ENCODE data around the gene ZNHIT3. TPM values are rescaled to one million over a fixed set of nuclear protein-coding genes. Genes with fewer than 3 reads are reported as not detected.

ZNHIT3 gene
- polyA plus RNA-seq, 2 of the 4 experiments (the other 2 are of a cell fraction) = 117 to 166 TPM

GRCh38 chr17:36524428-36524876, 38.0 kb downstream of the ZNHIT3 start:
- TF ChIP-seq CEBPB (IDR thresholded peaks at IDR 0.05) = no peak
- TF ChIP-seq TFCP2L1 (CRISPR knock-in tag; IDR thresholded peaks at IDR 0.05) = no peak
- TF ChIP-seq FOSB (CRISPR knock-in tag; IDR thresholded peaks at IDR 0.05) = no peak
- no peak for TF ChIP-seq NPAS2 (CRISPR knock-in tag; IDR thresholded peaks at IDR 0.05; ENCODE audit: borderline replicate concordance)
- no peak for TF ChIP-seq RFX5 (IDR thresholded peaks at IDR 0.05)
- TF ChIP-seq ZFP36 (IDR thresholded peaks at IDR 0.05; ENCODE audit: borderline replicate concordance, partially characterized antibody) = no peak
- TF ChIP-seq HDAC2 (IDR thresholded peaks at IDR 0.05) = no peak
- TF ChIP-seq EHMT2 (IDR thresholded peaks at IDR 0.05; ENCODE audit: low read depth) = no peak
- ATAC-seq (peak; percentile 15 to 41; a peak in 3 of 6 replicates), DNase-seq (ENCODE audit: low read depth in 1 of 2, low spot score in 1 of 2) (no peak), FAIRE-seq (no peak)
- Histone ChIP-seq H3K4me2 (no peak overlapping the region), H3K4me3 (no peak overlapping the region), H3K9me3 (no peaks in the 10 kb centered on the region), H3K4me1 (peaks cover 6% of the 10 kb centered on the region; the same call in 1 of the 3 replicates), H3K27ac (no peak overlapping the region)
- ChIA-PET CTCF (interaction anchor here (0.7 to 2.5 kb wide), 4 partner anchors 8 to 555 kb away, joined by 3 to 16 read pairs (median 6); partner anchors contain the start of genes MYO19 and PIGW), POLR2A (interaction anchor here (0.6 to 1.1 kb wide), 3 partner anchors 10 to 23 kb away, joined by 3 read pairs; partner anchors contain the start of genes MYO19 and PIGW)
- WGBS (ENCODE audit: missing lambda C conversion rate) = 95% methylated on average over 4 of the region's 4 CpGs

GRCh38 chr17:36525113-36525512, 38.6 kb downstream of the ZNHIT3 start:
- H3K4me2 ChIP-seq = no peak overlapping the region
- no peak for DNase-seq (ENCODE audit: low read depth in 1 of 2, low spot score in 1 of 2)
- H3K4me1 ChIP-seq = peaks cover 9% of the 10 kb centered on the region; the same call in 1 of the 3 replicates
- 97% methylated on average over 2 of the region's 2 CpGs for WGBS (ENCODE audit: missing lambda C conversion rate)
- no peak overlapping the region for H3K27ac ChIP-seq
- no peak overlapping the region for H3K4me3 ChIP-seq
- no peaks in the 10 kb centered on the region for H3K9me3 ChIP-seq
- no peak for FAIRE-seq
- peak in 1 of 2 experiments; percentile 10; a peak in 1 of 6 replicates for ATAC-seq
- ChIA-PET CTCF (interaction anchor here (1.3 to 2.5 kb wide), 3 partner anchors 9 to 42 kb away, joined by 5 to 16 read pairs (median 6); partner anchors contain the start of genes MYO19 and PIGW), POLR2A (interaction anchor here (0.6 to 1.1 kb wide), 2 partner anchors 9 to 23 kb away, joined by 3 read pairs; partner anchors contain the start of genes MYO19 and PIGW)
- no peak for TF ChIP-seq KDM5A (IDR thresholded peaks at IDR 0.05)
- TF ChIP-seq HDAC2 (IDR thresholded peaks at IDR 0.05) = no peak
- no peak for TF ChIP-seq CEBPB (IDR thresholded peaks at IDR 0.05)
- no peak for TF ChIP-seq SREBF2 (IDR thresholded peaks at IDR 0.05)
- no peak for TF ChIP-seq RAD21 (conservative IDR thresholded peaks at IDR 0.05 in 1 of 2, IDR thresholded peaks at IDR 0.05 in 1 of 2)
- TF ChIP-seq ZC3H11A (IDR thresholded peaks at IDR 0.05) = no peak
- no peak for TF ChIP-seq NR3C1 (IDR thresholded peaks at IDR 0.05)
- TF ChIP-seq MAX (IDR thresholded peaks at IDR 0.05) = no peak
- no peak for TF ChIP-seq RCOR1 (IDR thresholded peaks at IDR 0.05; ENCODE audit: low read depth, low read length)
- TF ChIP-seq E2F6 (IDR thresholded peaks at IDR 0.05; ENCODE audit: borderline replicate concordance, low read depth) = no peak
- no peak for TF ChIP-seq PBX3 (IDR thresholded peaks at IDR 0.05)
- no peak for TF ChIP-seq MAFK (IDR thresholded peaks at IDR 0.05; ENCODE audit: partially characterized antibody)
- TF ChIP-seq EHF (CRISPR knock-in tag; IDR thresholded peaks at IDR 0.05) = no peak
- TF ChIP-seq POLR2A (IDR thresholded peaks at IDR 0.05; ENCODE audit: low read length) = no peak
- TF ChIP-seq CHD4 (IDR thresholded peaks at IDR 0.05; ENCODE audit: borderline replicate concordance) = no peak
- no peak for TF ChIP-seq POLR2AphosphoS2 (conservative IDR thresholded peaks at IDR 0.05; ENCODE audit: low read length)
- TF ChIP-seq EHMT2 (IDR thresholded peaks at IDR 0.05; ENCODE audit: low read depth) = no peak
- TF ChIP-seq FOSL2 (IDR thresholded peaks at IDR 0.05) = no peak
- TF ChIP-seq FOSL2 (CRISPR knock-in tag; IDR thresholded peaks at IDR 0.05) = no peak

- Histone ChIP-seq H3K9me3 (no peaks in the 10 kb centered on the region), H3K4me1 (peaks cover 9% of the 10 kb centered on the region; the same call in 1 of the 3 replicates), H3K4me3 (no peak overlapping the region), H3K4me2 (no peak overlapping the region), H3K27ac (no peak overlapping the region)
- DNase-seq (ENCODE audit: low read depth in 1 of 2, low spot score in 1 of 2) = no peak
- ATAC-seq = no peak
- FAIRE-seq = no peak
- WGBS (ENCODE audit: missing lambda C conversion rate) = 96% methylated on average over 6 of the region's 6 CpGs
- ChIA-PET CTCF (interaction anchor here (1.0 to 2.5 kb wide), 3 partner anchors 18 to 377 kb away, joined by 3 to 6 read pairs (median 3); no protein-coding TSS in a partner anchor), POLR2A (no interaction called here)
- TF ChIP-seq FOXS1 (CRISPR knock-in tag; IDR thresholded peaks at IDR 0.05) = no peak
Measured at GRCh38 chr17:36525888-36526287, 39.4 kb downstream of the ZNHIT3 start.
